ENCODE measurements around the gene FATE1. TPM values are rescaled to one million over a fixed set of nuclear protein-coding genes. Genes with fewer than 3 reads are reported as not detected.

The FATE1 gene
- total RNA-seq, 1 donor from 2014 or later = not detected

DNA sequence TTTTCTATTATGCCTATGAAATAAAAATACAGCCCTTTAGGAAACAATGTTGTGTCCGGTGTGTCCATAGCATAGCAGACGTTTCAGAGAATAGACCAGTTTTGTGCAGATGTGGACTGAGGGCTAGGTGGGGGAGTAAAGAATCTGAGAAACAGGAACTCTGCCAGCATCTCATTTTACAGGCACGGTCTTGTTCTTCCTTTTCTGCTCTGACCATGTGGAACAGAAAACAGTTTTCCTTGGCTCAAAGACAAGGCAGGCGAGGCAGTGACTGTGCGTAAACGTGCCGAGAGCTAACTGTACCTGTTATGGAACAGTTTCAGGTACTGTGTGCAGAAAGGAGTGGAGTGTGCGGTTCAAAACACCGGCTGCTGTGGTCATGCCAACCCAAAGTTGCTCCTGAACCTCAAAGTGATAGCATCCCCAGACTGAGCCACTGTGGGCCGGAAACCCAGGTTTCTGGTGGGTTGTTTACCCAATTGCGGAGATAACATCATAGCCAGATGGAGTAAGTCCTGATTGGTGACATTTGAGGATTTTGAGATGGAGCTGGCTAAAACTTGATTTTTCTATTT is 38.9 kb downstream of the FATE1 start:
- Mint-ChIP-seq H3K27me3 (ENCODE audit: unreplicated experiment) (no peaks in the 10 kb centered on the region), H3K27ac (ENCODE audit: unreplicated experiment) (no peak overlapping the region), H3K4me1 (ENCODE audit: unreplicated experiment) (no peaks in the 10 kb centered on the region), H3K36me3 (ENCODE audit: low read depth, unreplicated experiment) (no peaks in the 10 kb centered on the region), H3K4me3 (ENCODE audit: unreplicated experiment) (no peak overlapping the region), H3K9me3 (ENCODE audit: unreplicated experiment) (no peaks in the 10 kb centered on the region)
- DNase-seq (ENCODE audit: low spot score) = no peak
- no peak for TF ChIP-seq CTCF (IDR thresholded peaks at IDR 0.05; ENCODE audit: unreplicated experiment)

GRCh38 chrX:151759041-151759708 is 43.3 kb downstream of the FATE1 start:
- Mint-ChIP-seq H3K36me3 (ENCODE audit: low read depth, unreplicated experiment) (no peaks in the 10 kb centered on the region), H3K27me3 (ENCODE audit: unreplicated experiment) (no peaks in the 10 kb centered on the region), H3K9me3 (ENCODE audit: unreplicated experiment) (no peaks in the 10 kb centered on the region), H3K4me3 (ENCODE audit: unreplicated experiment) (no peak overlapping the region), H3K4me1 (ENCODE audit: unreplicated experiment) (no peaks in the 10 kb centered on the region), H3K27ac (ENCODE audit: unreplicated experiment) (no peak overlapping the region)
- TF ChIP-seq CTCF (IDR thresholded peaks at IDR 0.05; ENCODE audit: unreplicated experiment) = no peak
- DNase-seq (ENCODE audit: low spot score) = no peak

DNA sequence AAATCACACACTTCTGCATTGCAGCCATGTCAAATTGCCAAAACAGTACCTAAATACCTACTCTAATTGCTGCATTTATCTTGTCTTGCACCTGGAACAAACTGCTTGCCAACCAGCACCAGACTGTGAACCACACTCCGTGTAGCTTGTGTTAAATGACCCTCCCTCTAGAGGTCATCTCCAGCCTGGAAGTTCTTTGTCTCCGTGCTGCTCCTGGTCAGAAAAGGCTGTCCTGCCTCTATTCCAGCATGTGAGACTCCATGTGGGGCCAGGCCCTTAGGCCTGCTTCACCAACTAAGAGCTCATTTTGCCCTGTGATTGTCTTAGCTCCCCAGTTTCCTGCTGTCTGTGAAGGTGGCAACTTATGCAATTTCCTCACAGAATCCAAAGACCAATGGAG is 47.0 kb downstream of the FATE1 start:
- Mint-ChIP-seq H3K4me3 (ENCODE audit: unreplicated experiment) (no peak overlapping the region), H3K4me1 (ENCODE audit: unreplicated experiment) (no peaks in the 10 kb centered on the region), H3K27me3 (ENCODE audit: unreplicated experiment) (no peaks in the 10 kb centered on the region), H3K9me3 (ENCODE audit: unreplicated experiment) (no peaks in the 10 kb centered on the region), H3K36me3 (ENCODE audit: low read depth, unreplicated experiment) (no peaks in the 10 kb centered on the region), H3K27ac (ENCODE audit: unreplicated experiment) (no peak overlapping the region)
- no peak for TF ChIP-seq CTCF (IDR thresholded peaks at IDR 0.05; ENCODE audit: unreplicated experiment)
- DNase-seq (ENCODE audit: low spot score) = no peak

DNA sequence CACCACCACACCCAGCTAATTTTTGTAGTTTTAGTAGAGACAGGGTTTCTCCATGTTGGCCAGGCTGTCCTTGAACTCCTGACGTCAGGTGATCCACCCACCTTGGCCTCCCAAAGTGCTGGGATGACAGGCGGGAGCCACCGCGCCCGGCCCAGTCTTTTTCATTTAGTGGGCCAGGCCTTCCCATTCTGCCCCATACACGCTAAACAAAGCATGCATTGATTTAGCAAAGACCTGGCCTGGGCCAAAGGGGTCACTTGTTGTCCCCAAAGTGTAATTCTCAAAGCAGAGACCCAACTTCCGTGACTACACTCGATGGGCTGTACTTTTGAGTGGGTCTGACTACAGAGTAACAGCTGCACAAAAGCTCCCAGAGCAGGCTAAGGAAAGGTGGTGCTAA is 47.9 kb downstream of the FATE1 start:
- Mint-ChIP-seq H3K36me3 (ENCODE audit: low read depth, unreplicated experiment) (no peaks in the 10 kb centered on the region), H3K4me1 (ENCODE audit: unreplicated experiment) (no peaks in the 10 kb centered on the region), H3K27me3 (ENCODE audit: unreplicated experiment) (no peaks in the 10 kb centered on the region), H3K9me3 (ENCODE audit: unreplicated experiment) (no peaks in the 10 kb centered on the region), H3K27ac (ENCODE audit: unreplicated experiment) (no peak overlapping the region), H3K4me3 (ENCODE audit: unreplicated experiment) (no peak overlapping the region)
- no peak for TF ChIP-seq CTCF (IDR thresholded peaks at IDR 0.05; ENCODE audit: unreplicated experiment)
- DNase-seq (ENCODE audit: low spot score) = no peak

GRCh38 chrX:151765026-151765425 is 49.2 kb downstream of the FATE1 start:
- no peak overlapping the region for H3K27ac Mint-ChIP-seq (ENCODE audit: unreplicated experiment)
- no peak overlapping the region for H3K4me3 Mint-ChIP-seq (ENCODE audit: unreplicated experiment)
- no peak for TF ChIP-seq CTCF (IDR thresholded peaks at IDR 0.05; ENCODE audit: unreplicated experiment)

More at GRCh38 chrX:151765026-151765425, 49.2 kb downstream of the FATE1 start:
- DNase-seq (ENCODE audit: low spot score) = no peak
- no peaks in the 10 kb centered on the region for H3K9me3 Mint-ChIP-seq (ENCODE audit: unreplicated experiment)
- H3K4me1 Mint-ChIP-seq (ENCODE audit: unreplicated experiment) = no peaks in the 10 kb centered on the region
- no peaks in the 10 kb centered on the region for H3K36me3 Mint-ChIP-seq (ENCODE audit: low read depth, unreplicated experiment)
- no peaks in the 10 kb centered on the region for H3K27me3 Mint-ChIP-seq (ENCODE audit: unreplicated experiment)

Measured in endothelial cell (in vitro differentiated cells).